Nephron progenitor cell (in vitro differentiated cells): Measurements from ENCODE around the gene PRKCE.

ENCODE experiments used
- DNase-seq: peaks from one replicate; pipeline ENCODE4 v3.0.0; 2021
- H3K27ac Mint-ChIP-seq: 2 replicates; pipeline ENCODE4 v1.8.0; 2021; ENCODE audit warnings: mild to moderate bottlenecking, moderate library complexity, mixed read lengths
- H3K27me3 Mint-ChIP-seq: 2 replicates; pipeline ENCODE4 v1.8.0; 2021; ENCODE audit warnings: mild to moderate bottlenecking, low read depth, mixed read lengths; ENCODE audit not compliant: poor library complexity
- H3K36me3 Mint-ChIP-seq: 2 replicates; pipeline ENCODE4 v1.8.0; 2021; ENCODE audit warnings: low read depth, mixed read lengths
- H3K4me1 Mint-ChIP-seq: 2 replicates; pipeline ENCODE4 v1.8.0; 2021; ENCODE audit warnings: mixed read lengths
- H3K4me3 Mint-ChIP-seq: 2 replicates; pipeline ENCODE4 v1.8.0; 2021; ENCODE audit warnings: mild to moderate bottlenecking, moderate library complexity, mixed read lengths
- H3K9me3 Mint-ChIP-seq: 2 replicates; pipeline ENCODE4 v1.8.0; 2021; ENCODE audit warnings: mild to moderate bottlenecking, moderate library complexity, mixed read lengths
- TF ChIP-seq, protein P1 (sequence below): fragments of 200-600 bp; sonication (generic); IDR thresholded peaks from 2 replicates; pipeline ENCODE4 v1.5.0; 2021; ENCODE audit warnings: antibody characterized with exemption

Gene PRKCE

DNA sequence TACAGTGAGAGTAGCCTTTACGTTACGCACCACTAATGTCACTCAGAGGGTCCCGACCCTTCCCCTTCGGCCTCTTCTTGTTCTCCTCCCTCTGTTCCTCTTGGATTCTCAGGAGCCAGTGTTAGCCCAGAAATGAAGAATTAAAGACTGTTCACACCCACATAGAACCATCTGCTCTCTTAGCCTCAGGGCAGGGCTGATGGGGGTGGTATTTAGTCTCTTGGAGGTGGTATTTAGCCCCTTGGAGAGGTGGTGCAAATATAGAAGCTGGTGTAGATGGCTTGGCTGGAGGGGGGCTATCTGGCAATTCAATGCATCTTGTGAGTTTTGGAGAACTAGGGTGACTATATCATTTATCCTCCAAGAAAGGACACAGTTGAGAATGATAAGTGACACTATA lies 286.5 kb downstream of the PRKCE start:
- no peaks in the 10 kb centered on the region for H3K36me3 Mint-ChIP-seq
- TF ChIP-seq, protein P1, sequence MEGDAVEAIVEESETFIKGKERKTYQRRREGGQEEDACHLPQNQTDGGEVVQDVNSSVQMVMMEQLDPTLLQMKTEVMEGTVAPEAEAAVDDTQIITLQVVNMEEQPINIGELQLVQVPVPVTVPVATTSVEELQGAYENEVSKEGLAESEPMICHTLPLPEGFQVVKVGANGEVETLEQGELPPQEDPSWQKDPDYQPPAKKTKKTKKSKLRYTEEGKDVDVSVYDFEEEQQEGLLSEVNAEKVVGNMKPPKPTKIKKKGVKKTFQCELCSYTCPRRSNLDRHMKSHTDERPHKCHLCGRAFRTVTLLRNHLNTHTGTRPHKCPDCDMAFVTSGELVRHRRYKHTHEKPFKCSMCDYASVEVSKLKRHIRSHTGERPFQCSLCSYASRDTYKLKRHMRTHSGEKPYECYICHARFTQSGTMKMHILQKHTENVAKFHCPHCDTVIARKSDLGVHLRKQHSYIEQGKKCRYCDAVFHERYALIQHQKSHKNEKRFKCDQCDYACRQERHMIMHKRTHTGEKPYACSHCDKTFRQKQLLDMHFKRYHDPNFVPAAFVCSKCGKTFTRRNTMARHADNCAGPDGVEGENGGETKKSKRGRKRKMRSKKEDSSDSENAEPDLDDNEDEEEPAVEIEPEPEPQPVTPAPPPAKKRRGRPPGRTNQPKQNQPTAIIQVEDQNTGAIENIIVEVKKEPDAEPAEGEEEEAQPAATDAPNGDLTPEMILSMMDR, result no peak
- peaks cover under 1% of the 10 kb centered on the region for H3K9me3 Mint-ChIP-seq
- H3K27me3 Mint-ChIP-seq, result peaks cover 5% of the 10 kb centered on the region
- no peak overlapping the region for H3K4me3 Mint-ChIP-seq
- no peak overlapping the region for H3K27ac Mint-ChIP-seq
- peaks cover 46% of the 10 kb centered on the region for H3K4me1 Mint-ChIP-seq
- no peak for DNase-seq

DNA sequence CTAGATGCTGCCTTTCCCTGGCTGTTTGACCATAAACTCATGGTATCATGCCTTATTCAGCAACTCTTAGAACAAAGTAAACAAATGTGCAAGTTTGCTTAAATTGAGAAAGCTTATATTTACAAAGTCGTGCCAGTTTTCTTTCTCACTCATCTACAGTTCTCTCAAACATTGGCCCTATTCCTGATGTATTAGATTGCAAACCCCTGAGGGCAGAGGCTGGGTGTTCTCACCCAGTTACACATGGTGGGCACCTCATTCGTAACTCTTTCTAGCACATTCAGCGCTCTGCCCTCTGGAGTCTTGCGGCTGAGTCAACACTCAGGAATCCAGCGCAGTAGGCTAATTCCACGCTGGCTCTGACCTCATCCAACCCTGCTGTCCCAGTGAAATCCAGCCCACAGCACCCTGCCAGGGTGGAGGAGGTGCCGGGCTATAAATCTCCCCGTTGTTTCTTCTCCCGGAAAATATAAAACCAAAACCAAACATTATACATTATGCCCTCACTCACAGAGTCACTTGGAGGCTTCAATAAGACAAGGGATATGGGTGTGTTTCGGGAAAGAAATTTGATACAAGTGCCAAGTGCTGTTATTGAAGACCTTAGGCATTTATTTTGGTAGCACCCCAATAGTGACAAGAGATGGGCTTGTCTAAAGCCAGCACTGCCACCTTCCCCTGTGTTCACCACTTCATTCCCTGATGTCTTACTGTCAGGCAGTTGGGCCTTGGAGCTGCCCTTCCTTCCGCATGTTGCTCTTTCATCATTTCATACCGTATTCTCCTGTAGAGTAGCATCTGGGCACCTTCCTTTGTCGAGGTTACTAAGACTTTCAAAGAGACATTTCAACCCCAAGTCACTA lies 287.4 kb downstream of the PRKCE start:
- DNase-seq, result peak; percentile 15
- peaks cover 5% of the 10 kb centered on the region for H3K27me3 Mint-ChIP-seq
- H3K9me3 Mint-ChIP-seq, result no peaks in the 10 kb centered on the region
- H3K4me1 Mint-ChIP-seq, result peaks cover 54% of the 10 kb centered on the region
- H3K36me3 Mint-ChIP-seq, result no peaks in the 10 kb centered on the region
- peak overlapping the region; percentile 1 for H3K4me3 Mint-ChIP-seq
- TF ChIP-seq, protein P1, result no peak
- H3K27ac Mint-ChIP-seq, result peak overlapping the region; percentile 21

DNA sequence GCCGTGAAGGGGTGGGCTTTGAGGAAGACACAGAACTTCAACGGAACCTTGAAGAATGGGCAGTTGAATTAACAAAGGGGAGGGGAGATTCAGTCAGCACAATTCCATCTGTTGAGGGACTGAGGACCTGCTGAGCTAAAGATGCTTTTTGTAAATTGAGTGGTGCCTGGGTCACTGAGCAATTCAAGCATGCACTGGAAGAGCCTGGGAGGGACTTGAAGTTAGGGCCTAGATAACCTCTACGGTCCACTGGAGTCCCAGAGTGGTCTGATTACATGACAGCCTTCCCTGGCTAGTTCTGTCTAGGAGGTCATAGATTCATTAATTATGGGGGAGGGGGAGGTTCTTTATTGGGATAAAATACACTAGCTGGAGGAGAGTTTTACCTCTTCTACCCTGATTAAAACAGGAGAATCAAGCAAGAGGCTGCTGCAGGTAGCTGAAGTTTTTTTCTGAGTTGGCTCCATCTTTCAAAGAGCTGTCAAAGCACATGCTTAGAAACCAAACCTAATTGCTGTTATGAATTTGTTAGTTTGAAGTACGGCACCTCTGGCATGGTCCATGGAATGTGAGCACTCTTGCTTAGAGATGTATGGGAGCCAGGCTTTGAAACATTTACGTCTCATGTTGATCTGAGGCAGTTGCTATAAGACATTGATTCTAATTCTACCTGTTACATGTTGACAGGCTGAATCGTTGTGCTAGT lies 290.2 kb downstream of the PRKCE start:
- no peaks in the 10 kb centered on the region for H3K9me3 Mint-ChIP-seq
- H3K4me1 Mint-ChIP-seq, result peaks cover 48% of the 10 kb centered on the region
- no peak overlapping the region for H3K27ac Mint-ChIP-seq
- peaks cover 4% of the 10 kb centered on the region for H3K27me3 Mint-ChIP-seq
- TF ChIP-seq, protein P1, result no peak
- no peak for DNase-seq
- no peak overlapping the region for H3K4me3 Mint-ChIP-seq
- no peaks in the 10 kb centered on the region for H3K36me3 Mint-ChIP-seq

DNA sequence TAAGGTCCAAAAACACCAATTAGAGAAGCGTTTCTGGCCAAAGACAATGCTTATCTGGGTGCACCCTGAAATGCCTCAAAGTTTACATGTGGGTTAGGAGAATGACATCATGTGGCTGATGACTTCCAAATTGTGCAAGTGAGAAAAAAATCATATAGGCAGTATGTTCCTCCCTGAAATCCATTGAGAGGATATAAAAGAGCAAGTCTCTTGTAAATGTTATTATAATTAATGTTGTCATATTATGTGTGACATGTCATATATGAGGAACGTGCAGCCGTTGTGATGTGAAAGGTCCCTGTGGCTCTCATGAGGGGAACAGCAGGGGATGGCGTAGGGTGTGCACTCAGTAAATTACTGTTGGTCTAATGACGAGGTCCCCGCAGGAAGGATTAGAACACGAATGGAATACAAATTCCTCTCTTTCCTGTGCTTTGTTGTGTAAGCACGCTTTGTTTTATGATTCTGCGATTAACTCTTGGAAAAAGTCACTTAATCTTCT lies 290.8 kb downstream of the PRKCE start:
- TF ChIP-seq, protein P1, result no peak
- no peak overlapping the region for H3K27ac Mint-ChIP-seq
- peaks cover 9% of the 10 kb centered on the region for H3K27me3 Mint-ChIP-seq
- H3K4me3 Mint-ChIP-seq, result no peak overlapping the region
- no peaks in the 10 kb centered on the region for H3K36me3 Mint-ChIP-seq
- DNase-seq, result no peak
- peaks cover 48% of the 10 kb centered on the region for H3K4me1 Mint-ChIP-seq
- no peaks in the 10 kb centered on the region for H3K9me3 Mint-ChIP-seq

DNA sequence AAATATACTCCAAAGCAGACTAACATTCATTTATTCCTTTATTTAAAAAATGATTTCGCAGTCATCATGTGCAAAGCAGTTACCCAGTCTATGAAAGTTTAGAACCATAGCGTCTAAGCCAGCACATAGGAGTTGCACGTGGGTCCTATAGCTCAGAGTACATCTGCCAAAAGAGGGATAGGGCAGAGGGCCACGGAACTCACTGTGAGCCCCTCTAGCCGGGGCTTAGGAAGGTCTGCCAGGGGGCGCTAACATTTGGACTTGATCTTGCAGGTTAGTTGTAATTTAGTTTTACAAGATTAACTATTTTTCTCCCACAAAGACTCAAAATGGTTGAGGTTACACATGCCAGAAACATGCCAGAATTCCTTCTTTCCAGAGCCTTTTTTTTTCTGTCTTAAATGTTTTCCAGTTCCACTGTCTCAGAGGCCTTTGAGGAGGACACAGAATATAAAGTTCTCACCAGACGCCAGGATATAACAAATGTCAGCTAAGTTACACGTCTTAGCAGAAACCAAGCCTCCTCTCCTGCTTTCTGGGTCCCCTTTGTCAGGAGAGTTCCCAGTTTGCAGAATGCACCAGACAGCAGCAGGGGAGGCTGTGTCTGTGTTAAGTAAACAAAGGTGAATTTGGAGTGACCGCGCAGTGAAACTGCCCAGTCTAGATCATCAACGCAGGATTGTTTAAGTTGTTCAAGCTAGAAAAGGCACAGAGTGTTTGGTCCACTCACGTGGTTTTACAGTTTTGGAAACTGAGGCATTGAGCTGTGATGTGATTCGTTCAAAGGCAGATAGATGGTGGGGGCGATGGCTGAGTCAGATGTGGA lies 292.0 kb downstream of the PRKCE start:
- Mint-ChIP-seq H3K4me3 (no peak overlapping the region), H3K9me3 (no peaks in the 10 kb centered on the region), H3K27ac (peak overlapping the region; percentile 46), H3K4me1 (peaks cover 40% of the 10 kb centered on the region), H3K27me3 (peaks cover 9% of the 10 kb centered on the region), H3K36me3 (no peaks in the 10 kb centered on the region)
- DNase-seq, result no peak
- TF ChIP-seq, protein P1, result no peak
